HEK293 (cell line): ENCODE data around the gene LYZ.
A peak's percentile ranks its signal among the peaks of the same experiment; 100 is the strongest.

Experiments used
- CTCF ChIA-PET: fragments of 350-600 bp; formaldehyde crosslinking; extraction: SDS; loops from one replicate; lab custom pipeline; 2021; ENCODE audit warnings: antibody characterized with exemption; lab: Yijun Ruan, JAX
- POLR2A ChIA-PET: fragments of 300-600 bp; formaldehyde crosslinking; extraction: SDS; loops from one replicate; lab custom pipeline; 2020; ENCODE audit warnings: antibody characterized with exemption, inconsistent platforms; lab: Yijun Ruan, JAX
- H3K27ac ChIP-seq: fragments of 200-500 bp; sonication (Bioruptor generic); 2 replicates; pipeline ENCODE4 v1.5.1; 2014; ENCODE audit warnings: low read depth, low read length, control low read depth, inconsistent platforms; ENCODE audit errors: extremely low read depth
- H3K36me3 ChIP-seq, 2 experiments: fragments of 200-500 bp in 1 of 2; sonication (Bioruptor generic) in 1 of 2; 1 replicate in 1 of 2; 2 replicates in 1 of 2; pipeline ENCODE4 v1.5.1; 2014 to 2017; ENCODE audit warnings: inconsistent platforms in 2 of 2, low read length in 2 of 2; ENCODE audit not compliant: control insufficient read depth in 2 of 2, insufficient read depth in 1 of 2
- H3K4me1 ChIP-seq: fragments of 200-500 bp; sonication (Bioruptor generic); 2 replicates; pipeline ENCODE4 v1.5.1; 2014; ENCODE audit warnings: mild to moderate bottlenecking, low read length, inconsistent platforms; ENCODE audit not compliant: control insufficient read depth, insufficient read depth
- H3K4me3 ChIP-seq: 2 replicates; pipeline ENCODE4 v1.5.1; 2011; ENCODE audit warnings: low read depth, mild to moderate bottlenecking, control low read depth, low read length, moderate library complexity
- H3K9me3 ChIP-seq: fragments of 200-500 bp; sonication (Bioruptor generic); 2 replicates; pipeline ENCODE4 v1.5.1; 2014; ENCODE audit warnings: low read depth, low read length, inconsistent platforms; ENCODE audit not compliant: control insufficient read depth, insufficient read depth
- FEZF1 ChIP-seq: fragments of 450-650 bp; formaldehyde crosslinking; IDR thresholded peaks from 2 replicates; pipeline ENCODE4 v1.5.1; 2016; ENCODE audit warnings: missing biosample characterization, missing genetic modification characterization
- GLI2 ChIP-seq: fragments of 450-650 bp; formaldehyde crosslinking; IDR thresholded peaks from 2 replicates; pipeline ENCODE4; 2017; ENCODE audit warnings: missing biosample characterization, missing genetic modification characterization, low read depth, borderline replicate concordance
- HOXA7 ChIP-seq: sonication (generic); formaldehyde crosslinking; IDR thresholded peaks from 2 replicates; pipeline ENCODE4 v1.8.1; 2022; ENCODE audit warnings: missing genetic modification reagents, borderline replicate concordance
- MZF1 ChIP-seq: fragments of 450-650 bp; formaldehyde crosslinking; IDR thresholded peaks from 2 replicates; pipeline ENCODE4 v1.5.1; 2017; ENCODE audit warnings: missing biosample characterization, missing genetic modification characterization, borderline replicate concordance
- ZBTB21 ChIP-seq: fragments of 450-650 bp; formaldehyde crosslinking; IDR thresholded peaks from 2 replicates; pipeline ENCODE4 v1.5.1; 2017; ENCODE audit warnings: missing biosample characterization, missing genetic modification characterization
- ZBTB8A ChIP-seq: fragments of 450-650 bp; formaldehyde crosslinking; IDR thresholded peaks from 2 replicates; pipeline ENCODE4 v1.5.1; 2016; ENCODE audit warnings: missing biosample characterization, missing genetic modification characterization
- ZEB2 ChIP-seq: fragments of 450-650 bp; formaldehyde crosslinking; IDR thresholded peaks from 2 replicates; pipeline ENCODE4 v1.5.1; 2016; ENCODE audit warnings: missing biosample characterization, missing genetic modification characterization
- ZFP69B ChIP-seq: fragments of 450-650 bp; formaldehyde crosslinking; IDR thresholded peaks from 2 replicates; pipeline ENCODE4 v1.5.1; 2016; ENCODE audit warnings: missing biosample characterization, missing genetic modification characterization
- ZNF112 ChIP-seq: fragments of 450-650 bp; formaldehyde crosslinking; IDR thresholded peaks from 2 replicates; pipeline ENCODE4 v1.5.0; 2017; ENCODE audit warnings: missing biosample characterization, missing genetic modification characterization
- ZNF24 ChIP-seq: fragments of 450-650 bp; formaldehyde crosslinking; IDR thresholded peaks from 2 replicates; pipeline ENCODE4 v1.5.1; 2016; ENCODE audit warnings: missing biosample characterization, missing genetic modification characterization
- ZNF341 ChIP-seq: fragments of 450-650 bp; formaldehyde crosslinking; IDR thresholded peaks from 2 replicates; pipeline ENCODE4; 2016; ENCODE audit warnings: low read depth, missing biosample characterization, missing genetic modification characterization
- ZNF37A ChIP-seq: fragments of 450-650 bp; IDR thresholded peaks from 2 replicates; pipeline ENCODE4 v1.5.1; 2018; ENCODE audit warnings: missing biosample characterization, missing genetic modification characterization
- ZNF473 ChIP-seq: fragments of 450-650 bp; formaldehyde crosslinking; IDR thresholded peaks from 2 replicates; pipeline ENCODE4 v1.5.1; 2017; ENCODE audit warnings: missing biosample characterization, missing genetic modification characterization
- ZNF549 ChIP-seq: fragments of 450-650 bp; IDR thresholded peaks from 2 replicates; pipeline ENCODE4 v1.5.1; 2018; ENCODE audit warnings: missing biosample characterization, missing genetic modification characterization, mild to moderate bottlenecking, inconsistent platforms, moderate library complexity
- ZNF561 ChIP-seq: fragments of 450-650 bp; IDR thresholded peaks from 2 replicates; pipeline ENCODE4 v1.5.1; 2018; ENCODE audit warnings: missing biosample characterization, missing genetic modification characterization, borderline replicate concordance
- ZNF623 ChIP-seq: fragments of 450-650 bp; formaldehyde crosslinking; IDR thresholded peaks from 2 replicates; pipeline ENCODE4 v1.5.1; 2016; ENCODE audit warnings: missing biosample characterization, missing genetic modification characterization
- ZNF660 ChIP-seq: fragments of 450-650 bp; IDR thresholded peaks from 2 replicates; pipeline ENCODE4 v1.5.1; 2018; ENCODE audit warnings: missing biosample characterization, mild to moderate bottlenecking, missing genetic modification characterization
- ZNF791 ChIP-seq: fragments of 450-650 bp; formaldehyde crosslinking; IDR thresholded peaks from 2 replicates; pipeline ENCODE4 v1.5.1; 2016; ENCODE audit warnings: missing biosample characterization, missing genetic modification characterization
- TF ChIP-seq, protein P1 (sequence below): fragments of 450-650 bp; formaldehyde crosslinking; IDR thresholded peaks from 2 replicates; pipeline ENCODE4 v1.5.1; 2016; ENCODE audit warnings: missing biosample characterization, missing genetic modification characterization
- TF ChIP-seq, protein P2 (sequence below): fragments of 450-650 bp; formaldehyde crosslinking; IDR thresholded peaks from 2 replicates; pipeline ENCODE4; 2016; ENCODE audit warnings: missing biosample characterization, missing genetic modification characterization
- TF ChIP-seq, protein P3 (sequence below): fragments of 450-650 bp; formaldehyde crosslinking; IDR thresholded peaks from 2 replicates; pipeline ENCODE4 v1.5.1; 2017; ENCODE audit warnings: missing biosample characterization, mild to moderate bottlenecking, missing genetic modification characterization, moderate library complexity
- TF ChIP-seq, protein P4 (sequence below): fragments of 450-650 bp; formaldehyde crosslinking; IDR thresholded peaks from 2 replicates; pipeline ENCODE4 v1.5.1; 2016; ENCODE audit warnings: missing biosample characterization, missing genetic modification characterization
- TF ChIP-seq, protein P5 (sequence below): fragments of 450-650 bp; formaldehyde crosslinking; IDR thresholded peaks from 2 replicates; pipeline ENCODE4 v1.5.1; 2016; ENCODE audit warnings: missing biosample characterization, missing genetic modification characterization
- TF ChIP-seq, protein P6 (sequence below): fragments of 450-650 bp; formaldehyde crosslinking; IDR thresholded peaks from 2 replicates; pipeline ENCODE4 v1.5.1; 2016; ENCODE audit warnings: missing biosample characterization, missing genetic modification characterization
- TF ChIP-seq, protein P7 (sequence below): fragments of 450-650 bp; formaldehyde crosslinking; IDR thresholded peaks from 2 replicates; pipeline ENCODE4 v1.5.1; 2016; ENCODE audit warnings: missing biosample characterization, missing genetic modification characterization

The LYZ gene

DNA sequence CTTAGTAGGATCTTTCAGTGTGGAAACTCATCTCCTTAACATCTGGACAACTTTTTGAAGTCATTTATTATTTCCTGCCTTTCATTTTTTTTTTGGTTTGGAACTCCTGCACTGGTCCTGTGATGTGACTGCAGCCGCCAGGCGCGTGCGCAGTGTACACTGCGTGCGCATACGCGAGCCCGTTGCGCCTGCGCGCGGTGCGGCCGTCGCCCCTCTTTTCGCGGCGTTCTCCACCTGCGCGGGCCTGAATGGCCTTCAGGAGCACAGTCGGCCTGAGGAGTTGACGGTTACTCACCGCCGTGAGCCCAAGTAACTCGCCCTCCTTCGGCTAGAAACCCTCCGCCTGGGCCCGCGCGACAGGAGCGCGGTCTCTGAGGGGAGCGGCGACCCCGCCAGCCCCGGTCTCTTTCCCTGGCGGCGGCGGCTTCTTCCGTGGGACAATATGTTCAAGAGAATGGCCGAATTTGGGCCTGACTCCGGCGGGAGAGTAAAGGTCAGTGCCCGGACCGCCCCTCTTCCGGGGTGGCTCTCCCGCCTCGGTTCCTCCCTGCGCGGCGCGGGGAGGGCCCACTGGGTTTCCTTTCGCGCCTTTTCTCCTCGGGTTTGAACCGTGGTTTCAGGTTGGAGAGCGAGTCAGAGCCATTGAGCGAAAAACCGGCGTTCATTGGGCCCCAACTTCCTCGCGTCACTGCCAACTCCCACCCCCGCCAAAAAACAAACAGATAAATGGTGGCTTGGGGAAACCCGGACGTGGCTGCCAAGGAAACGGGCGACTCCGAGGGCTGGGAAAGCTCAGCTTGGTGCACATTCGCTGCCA, 11.6 kb downstream of the LYZ start, which contains the start of gene YEATS4:
YEATS4 (plus strand) TSS at position 213 of the 817 bp plus-strand sequence; CDS start at position 443, 230 bp downstream.
- peak within 1 kb of the TSS; percentile 98 for H3K27ac ChIP-seq
- no peaks in the 10 kb centered on the region for H3K9me3 ChIP-seq
- ChIA-PET CTCF (interaction anchor here (0.7 to 2.8 kb wide), 3 partner anchors 28 to 211 kb away, joined by 3 to 31 read pairs (median 4); no protein-coding TSS in a partner anchor), POLR2A (interaction anchor here (1.0 kb wide), 1 partner anchor 110 kb away, joined by 3 read pairs; the partner anchor contains the start of gene FRS2)
- peaks cover 20 to 25% of the 10 kb centered on the region in 2 experiments for H3K36me3 ChIP-seq
- H3K4me3 ChIP-seq, result peak within 1 kb of the TSS; percentile 97
- peaks cover 3% of the 10 kb centered on the region; the same call in 1 of the 2 replicates for H3K4me1 ChIP-seq
- TF ChIP-seq ZNF549 (no peak), ZNF24 (peak; percentile 88), HOXA7 (CRISPR knock-in tag) (no peak; the same call in 1 of the 2 replicates), ZNF791 (tag by site-specific recombination) (no peak), ZNF473 (tag by site-specific recombination) (no peak), GLI2 (no peak), MZF1 (tag by site-specific recombination) (peak; percentile 51; the same call in 1 of the 2 replicates), ZNF561 (tag by site-specific recombination) (peak; percentile 86), ZNF37A (tag by site-specific recombination) (no peak), ZNF341 (tag by site-specific recombination) (peak; percentile 89), ZBTB8A (tag by site-specific recombination) (peak; percentile 91), ZEB2 (tag by site-specific recombination) (peak; percentile 95), ZNF112 (no peak), ZNF660 (tag by site-specific recombination) (peak; percentile 78; the same call in 1 of the 2 replicates), ZFP69B (peak; percentile 98), ZBTB21 (peak; percentile 64; the same call in 1 of the 2 replicates), ZNF623 (no peak), FEZF1 (tag by site-specific recombination) (peak; percentile 89)
- TF ChIP-seq, protein P1, sequence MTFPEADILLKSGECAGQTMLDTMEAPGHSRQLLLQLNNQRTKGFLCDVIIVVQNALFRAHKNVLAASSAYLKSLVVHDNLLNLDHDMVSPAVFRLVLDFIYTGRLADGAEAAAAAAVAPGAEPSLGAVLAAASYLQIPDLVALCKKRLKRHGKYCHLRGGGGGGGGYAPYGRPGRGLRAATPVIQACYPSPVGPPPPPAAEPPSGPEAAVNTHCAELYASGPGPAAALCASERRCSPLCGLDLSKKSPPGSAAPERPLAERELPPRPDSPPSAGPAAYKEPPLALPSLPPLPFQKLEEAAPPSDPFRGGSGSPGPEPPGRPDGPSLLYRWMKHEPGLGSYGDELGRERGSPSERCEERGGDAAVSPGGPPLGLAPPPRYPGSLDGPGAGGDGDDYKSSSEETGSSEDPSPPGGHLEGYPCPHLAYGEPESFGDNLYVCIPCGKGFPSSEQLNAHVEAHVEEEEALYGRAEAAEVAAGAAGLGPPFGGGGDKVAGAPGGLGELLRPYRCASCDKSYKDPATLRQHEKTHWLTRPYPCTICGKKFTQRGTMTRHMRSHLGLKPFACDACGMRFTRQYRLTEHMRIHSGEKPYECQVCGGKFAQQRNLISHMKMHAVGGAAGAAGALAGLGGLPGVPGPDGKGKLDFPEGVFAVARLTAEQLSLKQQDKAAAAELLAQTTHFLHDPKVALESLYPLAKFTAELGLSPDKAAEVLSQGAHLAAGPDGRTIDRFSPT, result 0 out of 2 replicates have a peak, but pooled peaks have one; percentile 54
- TF ChIP-seq, protein P2, sequence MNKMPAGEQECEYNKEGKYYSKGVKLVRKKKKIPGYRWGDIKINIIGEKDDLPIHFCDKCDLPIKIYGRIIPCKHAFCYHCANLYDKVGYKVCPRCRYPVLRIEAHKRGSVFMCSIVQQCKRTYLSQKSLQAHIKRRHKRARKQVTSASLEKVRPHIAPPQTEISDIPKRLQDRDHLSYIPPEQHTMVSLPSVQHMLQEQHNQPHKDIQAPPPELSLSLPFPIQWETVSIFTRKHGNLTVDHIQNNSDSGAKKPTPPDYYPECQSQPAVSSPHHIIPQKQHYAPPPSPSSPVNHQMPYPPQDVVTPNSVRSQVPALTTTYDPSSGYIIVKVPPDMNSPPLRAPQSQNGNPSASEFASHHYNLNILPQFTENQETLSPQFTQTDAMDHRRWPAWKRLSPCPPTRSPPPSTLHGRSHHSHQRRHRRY (tag by site-specific recombination), result peak; percentile 47; the same call in 1 of the 2 replicates
- TF ChIP-seq, protein P3, sequence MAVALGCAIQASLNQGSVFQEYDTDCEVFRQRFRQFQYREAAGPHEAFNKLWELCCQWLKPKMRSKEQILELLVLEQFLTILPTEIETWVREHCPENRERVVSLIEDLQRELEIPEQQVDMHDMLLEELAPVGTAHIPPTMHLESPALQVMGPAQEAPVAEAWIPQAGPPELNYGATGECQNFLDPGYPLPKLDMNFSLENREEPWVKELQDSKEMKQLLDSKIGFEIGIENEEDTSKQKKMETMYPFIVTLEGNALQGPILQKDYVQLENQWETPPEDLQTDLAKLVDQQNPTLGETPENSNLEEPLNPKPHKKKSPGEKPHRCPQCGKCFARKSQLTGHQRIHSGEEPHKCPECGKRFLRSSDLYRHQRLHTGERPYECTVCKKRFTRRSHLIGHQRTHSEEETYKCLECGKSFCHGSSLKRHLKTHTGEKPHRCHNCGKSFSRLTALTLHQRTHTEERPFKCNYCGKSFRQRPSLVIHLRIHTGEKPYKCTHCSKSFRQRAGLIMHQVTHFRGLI (tag by site-specific recombination), result no peak
- TF ChIP-seq, protein P4, sequence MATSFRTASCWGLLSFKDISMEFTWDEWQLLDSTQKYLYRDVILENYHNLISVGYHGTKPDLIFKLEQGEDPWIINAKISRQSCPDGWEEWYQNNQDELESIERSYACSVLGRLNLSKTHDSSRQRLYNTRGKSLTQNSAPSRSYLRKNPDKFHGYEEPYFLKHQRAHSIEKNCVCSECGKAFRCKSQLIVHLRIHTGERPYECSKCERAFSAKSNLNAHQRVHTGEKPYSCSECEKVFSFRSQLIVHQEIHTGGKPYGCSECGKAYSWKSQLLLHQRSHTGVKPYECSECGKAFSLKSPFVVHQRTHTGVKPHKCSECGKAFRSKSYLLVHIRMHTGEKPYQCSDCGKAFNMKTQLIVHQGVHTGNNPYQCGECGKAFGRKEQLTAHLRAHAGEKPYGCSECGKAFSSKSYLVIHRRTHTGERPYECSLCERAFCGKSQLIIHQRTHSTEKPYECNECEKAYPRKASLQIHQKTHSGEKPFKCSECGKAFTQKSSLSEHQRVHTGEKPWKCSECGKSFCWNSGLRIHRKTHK (tag by site-specific recombination), result no peak
- TF ChIP-seq, protein P5, sequence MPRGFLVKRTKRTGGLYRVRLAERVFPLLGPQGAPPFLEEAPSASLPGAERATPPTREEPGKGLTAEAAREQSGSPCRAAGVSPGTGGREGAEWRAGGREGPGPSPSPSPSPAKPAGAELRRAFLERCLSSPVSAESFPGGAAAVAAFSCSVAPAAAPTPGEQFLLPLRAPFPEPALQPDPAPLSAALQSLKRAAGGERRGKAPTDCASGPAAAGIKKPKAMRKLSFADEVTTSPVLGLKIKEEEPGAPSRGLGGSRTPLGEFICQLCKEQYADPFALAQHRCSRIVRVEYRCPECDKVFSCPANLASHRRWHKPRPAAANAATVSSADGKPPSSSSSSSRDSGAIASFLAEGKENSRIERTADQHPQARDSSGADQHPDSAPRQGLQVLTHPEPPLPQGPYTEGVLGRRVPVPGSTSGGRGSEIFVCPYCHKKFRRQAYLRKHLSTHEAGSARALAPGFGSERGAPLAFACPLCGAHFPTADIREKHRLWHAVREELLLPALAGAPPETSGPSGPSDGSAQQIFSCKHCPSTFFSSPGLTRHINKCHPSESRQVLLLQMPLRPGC (tag by site-specific recombination), result peak; percentile 61; the same call in 1 of the 2 replicates
- TF ChIP-seq, protein P6, sequence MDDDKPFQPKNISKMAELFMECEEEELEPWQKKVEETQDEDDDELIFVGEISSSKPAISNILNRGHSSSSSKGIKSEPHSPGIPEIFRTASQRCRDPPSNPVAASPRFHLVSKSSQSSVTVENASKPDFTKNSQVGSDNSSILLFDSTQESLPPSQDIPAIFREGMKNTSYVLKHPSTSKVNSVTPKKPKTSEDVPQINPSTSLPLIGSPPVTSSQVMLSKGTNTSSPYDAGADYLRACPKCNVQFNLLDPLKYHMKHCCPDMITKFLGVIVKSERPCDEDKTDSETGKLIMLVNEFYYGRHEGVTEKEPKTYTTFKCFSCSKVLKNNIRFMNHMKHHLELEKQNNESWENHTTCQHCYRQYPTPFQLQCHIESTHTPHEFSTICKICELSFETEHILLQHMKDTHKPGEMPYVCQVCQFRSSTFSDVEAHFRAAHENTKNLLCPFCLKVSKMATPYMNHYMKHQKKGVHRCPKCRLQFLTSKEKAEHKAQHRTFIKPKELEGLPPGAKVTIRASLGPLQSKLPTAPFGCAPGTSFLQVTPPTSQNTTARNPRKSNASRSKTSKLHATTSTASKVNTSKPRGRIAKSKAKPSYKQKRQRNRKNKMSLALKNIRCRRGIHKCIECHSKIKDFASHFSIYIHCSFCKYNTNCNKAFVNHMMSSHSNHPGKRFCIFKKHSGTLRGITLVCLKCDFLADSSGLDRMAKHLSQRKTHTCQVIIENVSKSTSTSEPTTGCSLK (tag by site-specific recombination), result no peak
- TF ChIP-seq, protein P7, sequence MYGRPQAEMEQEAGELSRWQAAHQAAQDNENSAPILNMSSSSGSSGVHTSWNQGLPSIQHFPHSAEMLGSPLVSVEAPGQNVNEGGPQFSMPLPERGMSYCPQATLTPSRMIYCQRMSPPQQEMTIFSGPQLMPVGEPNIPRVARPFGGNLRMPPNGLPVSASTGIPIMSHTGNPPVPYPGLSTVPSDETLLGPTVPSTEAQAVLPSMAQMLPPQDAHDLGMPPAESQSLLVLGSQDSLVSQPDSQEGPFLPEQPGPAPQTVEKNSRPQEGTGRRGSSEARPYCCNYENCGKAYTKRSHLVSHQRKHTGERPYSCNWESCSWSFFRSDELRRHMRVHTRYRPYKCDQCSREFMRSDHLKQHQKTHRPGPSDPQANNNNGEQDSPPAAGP (tag by site-specific recombination), result peak; percentile 43; the same call in 1 of the 2 replicates
